LNCAP (cell line): ENCODE data around the gene SDSL.

ENCODE experiments used
- TF ChIP-seq, protein P1 (sequence below): fragments of 450-650 bp; IDR thresholded peaks from 2 replicates; pipeline ENCODE4 v1.5.1; 2017; ENCODE audit warnings: mild to moderate bottlenecking

SDSL gene

DNA sequence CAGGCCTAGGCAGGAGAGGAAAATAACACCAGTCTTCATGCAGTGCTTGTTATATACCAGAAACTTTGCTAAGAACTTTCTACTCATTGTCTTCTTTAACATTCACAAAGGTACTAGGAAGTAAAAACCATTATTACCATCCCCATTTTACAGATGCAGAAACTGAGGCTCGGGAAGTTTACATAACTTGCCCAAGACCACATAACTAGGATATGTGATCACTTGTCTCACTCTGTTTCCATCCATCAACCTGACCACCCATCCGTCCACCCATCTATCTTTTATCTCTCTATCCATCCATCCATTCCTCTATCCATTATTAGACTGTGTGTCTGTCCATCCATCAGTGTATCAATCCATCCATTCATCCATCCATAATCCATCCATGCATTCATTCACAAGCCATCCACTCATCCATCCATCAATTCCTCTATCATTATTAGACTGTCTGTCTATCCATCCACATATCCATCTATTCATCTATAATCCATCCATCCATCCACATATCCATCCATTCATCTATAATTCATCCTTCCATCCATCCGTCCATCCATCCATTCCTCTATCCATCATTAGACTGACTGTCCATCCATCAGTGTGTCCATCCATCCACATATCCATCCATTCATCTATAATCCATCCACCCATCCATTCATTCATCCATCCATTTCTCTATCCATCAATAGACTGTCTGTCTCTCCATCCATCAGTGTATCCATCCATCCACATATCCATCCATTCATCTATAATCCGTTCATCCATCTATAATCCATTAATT is 16.5 kb downstream of the SDSL start:
- TF ChIP-seq, protein P1, sequence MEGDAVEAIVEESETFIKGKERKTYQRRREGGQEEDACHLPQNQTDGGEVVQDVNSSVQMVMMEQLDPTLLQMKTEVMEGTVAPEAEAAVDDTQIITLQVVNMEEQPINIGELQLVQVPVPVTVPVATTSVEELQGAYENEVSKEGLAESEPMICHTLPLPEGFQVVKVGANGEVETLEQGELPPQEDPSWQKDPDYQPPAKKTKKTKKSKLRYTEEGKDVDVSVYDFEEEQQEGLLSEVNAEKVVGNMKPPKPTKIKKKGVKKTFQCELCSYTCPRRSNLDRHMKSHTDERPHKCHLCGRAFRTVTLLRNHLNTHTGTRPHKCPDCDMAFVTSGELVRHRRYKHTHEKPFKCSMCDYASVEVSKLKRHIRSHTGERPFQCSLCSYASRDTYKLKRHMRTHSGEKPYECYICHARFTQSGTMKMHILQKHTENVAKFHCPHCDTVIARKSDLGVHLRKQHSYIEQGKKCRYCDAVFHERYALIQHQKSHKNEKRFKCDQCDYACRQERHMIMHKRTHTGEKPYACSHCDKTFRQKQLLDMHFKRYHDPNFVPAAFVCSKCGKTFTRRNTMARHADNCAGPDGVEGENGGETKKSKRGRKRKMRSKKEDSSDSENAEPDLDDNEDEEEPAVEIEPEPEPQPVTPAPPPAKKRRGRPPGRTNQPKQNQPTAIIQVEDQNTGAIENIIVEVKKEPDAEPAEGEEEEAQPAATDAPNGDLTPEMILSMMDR = no peak

DNA sequence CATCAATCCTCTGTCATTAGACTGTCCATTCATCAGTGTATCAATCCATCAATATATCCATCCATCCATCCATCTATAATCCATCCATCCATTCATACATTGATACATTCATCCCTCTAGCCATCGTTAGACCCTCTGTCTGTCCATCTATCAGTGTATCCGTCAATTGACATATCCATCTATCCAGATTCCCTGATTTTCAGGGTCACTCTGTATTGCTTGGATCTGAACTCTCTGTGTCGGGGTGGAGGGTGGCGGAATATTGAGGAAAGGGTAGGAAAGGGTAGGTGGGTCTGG is 17.1 kb downstream of the SDSL start:
- TF ChIP-seq, protein P1 = no peak

DNA sequence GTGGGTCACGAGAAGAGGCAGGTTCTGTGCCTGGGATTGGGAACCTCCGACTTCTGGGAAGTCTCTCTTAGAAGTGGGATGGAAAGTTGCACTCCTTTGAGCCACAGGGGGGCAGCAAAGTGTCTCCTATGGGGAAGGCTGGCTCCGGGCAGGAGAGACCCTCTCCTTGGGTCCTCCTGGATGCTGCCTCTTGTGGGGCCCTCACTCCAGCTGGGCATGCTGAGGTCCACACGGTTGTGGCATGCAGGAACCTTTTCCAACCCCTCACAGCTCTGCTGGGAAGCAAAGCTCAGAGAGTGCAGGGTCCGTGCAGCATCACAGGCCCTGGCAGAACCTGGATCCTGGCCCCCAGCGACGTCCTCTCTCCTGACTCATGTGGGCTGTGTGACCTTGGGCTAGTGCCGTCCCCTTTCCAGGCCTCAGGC is 17.4 kb downstream of the SDSL start:
- TF ChIP-seq, protein P1 = peak; percentile 73

DNA sequence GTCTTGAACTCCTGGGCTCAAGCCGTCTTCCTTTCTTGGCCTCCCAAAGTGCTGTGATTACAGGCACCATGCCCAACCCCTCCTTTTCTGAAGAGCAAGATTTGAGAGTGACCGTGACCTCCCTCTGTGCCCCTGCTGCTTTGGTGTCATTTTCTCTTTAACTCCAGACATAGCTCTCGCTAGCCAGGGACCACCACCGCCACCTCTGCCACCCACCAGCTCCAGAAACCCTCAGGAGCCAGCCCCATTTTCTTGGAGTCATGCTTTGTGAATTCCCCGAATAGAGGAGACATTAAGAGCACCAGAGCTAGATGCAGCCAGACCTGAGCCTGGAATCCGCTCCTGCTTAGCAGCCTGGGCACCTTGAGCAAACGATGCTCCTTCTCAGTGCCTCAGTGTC is 18.2 kb downstream of the SDSL start:
- TF ChIP-seq, protein P1 = no peak

DNA sequence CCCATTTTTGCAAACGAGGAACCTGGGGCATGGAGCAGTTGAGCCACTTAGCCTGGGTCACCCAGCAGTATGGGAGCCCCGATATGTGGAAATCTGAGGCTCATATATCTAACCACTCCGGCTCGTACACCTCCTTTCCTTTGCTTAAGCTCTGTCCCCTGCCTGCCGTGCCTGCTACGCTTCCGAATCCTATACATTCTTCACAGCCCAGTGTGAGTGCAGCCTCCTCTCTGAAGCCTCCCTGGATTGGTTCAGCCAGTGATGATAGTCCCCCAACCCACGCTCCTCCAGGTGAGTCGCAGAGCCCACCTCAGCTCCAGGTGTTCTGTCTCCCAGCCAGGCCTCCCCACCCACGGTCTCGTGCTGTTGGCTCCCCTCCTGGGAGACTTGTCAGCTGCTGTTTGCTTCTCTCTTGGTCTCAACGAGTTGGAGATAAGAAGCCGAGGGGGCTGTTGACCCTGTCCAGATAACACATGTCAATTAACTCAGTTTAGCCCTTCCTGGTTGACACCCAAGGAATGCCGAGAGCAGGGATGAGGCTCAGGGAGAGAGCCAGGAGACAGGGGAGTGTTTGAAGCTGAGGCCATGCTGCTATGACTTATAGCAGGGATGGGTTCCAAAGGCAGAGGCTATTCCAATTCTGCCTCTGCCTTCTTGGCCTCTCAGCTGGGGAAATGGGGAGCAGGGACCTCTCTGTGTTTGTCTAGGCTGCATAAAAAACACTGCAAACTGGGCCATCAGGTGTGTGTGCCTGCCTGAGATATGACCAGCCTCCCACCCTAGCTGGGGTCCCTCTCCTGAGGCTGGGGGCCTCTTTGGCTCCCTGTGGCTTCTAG is 19.0 kb downstream of the SDSL start:
- TF ChIP-seq, protein P1 = no peak

DNA sequence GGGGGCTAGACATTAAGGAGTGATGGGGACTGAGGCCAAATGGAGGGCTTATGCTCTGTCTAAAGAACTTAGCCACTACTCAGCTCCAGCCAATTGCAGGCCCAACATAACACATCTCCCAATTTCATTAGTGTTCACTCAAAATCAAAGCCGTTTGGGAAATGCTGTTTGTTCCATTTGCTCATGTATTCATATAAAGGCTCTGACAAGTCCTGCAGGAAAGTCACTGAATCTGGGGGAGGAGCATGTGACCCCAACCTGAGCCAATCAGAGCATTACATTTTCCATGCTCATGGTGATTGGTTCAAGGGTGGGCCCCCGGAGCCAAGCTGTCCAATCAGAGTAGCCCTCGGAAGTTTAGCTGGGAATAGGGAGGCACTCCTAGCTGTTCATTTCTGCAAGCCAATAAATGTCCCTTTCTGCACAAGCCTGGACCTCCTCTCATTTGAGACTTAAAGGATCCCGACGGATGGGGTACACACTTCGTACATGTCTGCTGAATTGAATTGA is 20.9 kb downstream of the SDSL start:
- TF ChIP-seq, protein P1 = no peak

DNA sequence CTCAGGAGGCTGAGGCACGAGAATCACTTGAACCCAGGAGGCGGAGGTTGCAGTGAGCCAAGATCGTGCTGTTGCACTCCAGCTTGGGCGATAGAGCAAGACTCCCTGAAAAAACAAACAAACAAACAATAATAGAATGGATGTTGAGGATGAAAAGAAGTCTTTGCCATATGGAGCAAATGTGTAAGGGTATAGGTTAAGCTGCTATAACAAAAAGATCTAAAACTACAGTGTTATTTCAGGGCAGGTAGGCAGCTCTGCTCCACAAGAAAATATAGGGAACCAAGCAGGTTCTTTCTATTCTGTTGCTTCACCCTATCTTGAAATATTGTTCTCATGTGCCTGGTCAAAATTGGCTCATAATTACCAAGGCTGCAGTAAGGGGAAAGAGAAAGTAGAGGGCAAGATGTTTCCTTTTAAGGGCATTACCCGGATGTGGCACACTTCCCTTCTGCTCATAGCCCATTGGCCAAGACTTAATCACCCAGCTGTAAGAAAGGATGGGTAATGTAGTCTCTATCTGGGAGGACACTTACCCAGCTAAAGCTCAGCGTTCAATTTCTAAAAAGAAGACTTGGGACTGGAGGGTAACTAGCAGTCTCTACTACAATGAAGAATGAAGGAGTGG is 23.5 kb downstream of the SDSL start:
- TF ChIP-seq, protein P1 = no peak
